GM06990 (cell line): ENCODE data around the gene HELT.

Experiments
- DNase-seq: peaks from one replicate; pipeline ENCODE4 v3.0.0-alpha.2; 2011; ENCODE audit not compliant: insufficient read length; ENCODE audit errors: extremely low read depth
- H3K27me3 ChIP-seq: replicated peaks from 2 replicates; pipeline ENCODE4 v1.6.0; 2011; ENCODE audit warnings: low read length; ENCODE audit not compliant: control insufficient read depth, insufficient read depth
- H3K36me3 ChIP-seq: 2 replicates; pipeline ENCODE4 v1.5.1; 2011; ENCODE audit warnings: low read length; ENCODE audit not compliant: control insufficient read depth, insufficient read depth
- H3K4me3 ChIP-seq: replicated peaks from 2 replicates; pipeline ENCODE4 v1.5.1; 2011; ENCODE audit warnings: low read depth, mild to moderate bottlenecking, control low read depth, low read length
- TF ChIP-seq, protein P1 (sequence below): IDR thresholded peaks from 2 replicates; pipeline ENCODE4 v1.5.1; 2011; ENCODE audit warnings: low read length, control low read depth, mild to moderate bottlenecking, inconsistent platforms; ENCODE audit not compliant: insufficient read depth, poor library complexity, severe bottlenecking

The HELT gene

DNA sequence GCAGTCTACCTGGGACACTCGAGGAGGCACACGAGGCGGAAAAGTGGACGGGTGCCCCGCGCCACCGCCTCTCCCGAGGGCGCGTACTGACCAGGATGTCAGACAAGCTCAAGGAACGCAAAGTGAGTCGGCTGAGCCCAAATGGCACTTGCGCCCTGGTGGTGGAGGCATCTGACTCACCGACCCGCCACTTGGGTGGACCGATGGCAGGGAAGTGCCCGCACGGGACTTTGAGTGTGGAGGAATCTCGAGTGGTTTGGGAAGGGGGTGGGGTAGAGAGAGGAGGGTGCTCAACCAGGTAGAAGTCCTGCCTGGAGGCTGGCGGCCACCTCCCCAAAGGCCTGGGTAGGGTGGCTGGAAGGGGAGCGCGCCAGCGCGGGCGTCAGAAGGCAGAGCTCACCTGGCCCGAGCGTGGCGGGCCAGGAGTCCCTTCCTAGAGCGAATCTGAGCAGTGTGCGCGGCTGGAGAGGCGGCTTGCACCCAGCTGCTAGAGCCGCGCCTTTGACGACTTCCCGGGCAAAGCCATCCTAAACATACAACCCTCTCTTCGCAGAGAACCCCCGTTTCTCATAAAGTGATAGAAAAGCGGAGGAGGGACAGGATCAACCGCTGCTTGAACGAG is 655 bp downstream of the HELT start:
- DNase-seq: no peak
- TF ChIP-seq, protein P1, sequence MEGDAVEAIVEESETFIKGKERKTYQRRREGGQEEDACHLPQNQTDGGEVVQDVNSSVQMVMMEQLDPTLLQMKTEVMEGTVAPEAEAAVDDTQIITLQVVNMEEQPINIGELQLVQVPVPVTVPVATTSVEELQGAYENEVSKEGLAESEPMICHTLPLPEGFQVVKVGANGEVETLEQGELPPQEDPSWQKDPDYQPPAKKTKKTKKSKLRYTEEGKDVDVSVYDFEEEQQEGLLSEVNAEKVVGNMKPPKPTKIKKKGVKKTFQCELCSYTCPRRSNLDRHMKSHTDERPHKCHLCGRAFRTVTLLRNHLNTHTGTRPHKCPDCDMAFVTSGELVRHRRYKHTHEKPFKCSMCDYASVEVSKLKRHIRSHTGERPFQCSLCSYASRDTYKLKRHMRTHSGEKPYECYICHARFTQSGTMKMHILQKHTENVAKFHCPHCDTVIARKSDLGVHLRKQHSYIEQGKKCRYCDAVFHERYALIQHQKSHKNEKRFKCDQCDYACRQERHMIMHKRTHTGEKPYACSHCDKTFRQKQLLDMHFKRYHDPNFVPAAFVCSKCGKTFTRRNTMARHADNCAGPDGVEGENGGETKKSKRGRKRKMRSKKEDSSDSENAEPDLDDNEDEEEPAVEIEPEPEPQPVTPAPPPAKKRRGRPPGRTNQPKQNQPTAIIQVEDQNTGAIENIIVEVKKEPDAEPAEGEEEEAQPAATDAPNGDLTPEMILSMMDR: no peak
- no peak overlapping the region for H3K4me3 ChIP-seq
- peaks cover 5% of the 10 kb centered on the region for H3K27me3 ChIP-seq
- no peaks in the 10 kb centered on the region for H3K36me3 ChIP-seq

DNA sequence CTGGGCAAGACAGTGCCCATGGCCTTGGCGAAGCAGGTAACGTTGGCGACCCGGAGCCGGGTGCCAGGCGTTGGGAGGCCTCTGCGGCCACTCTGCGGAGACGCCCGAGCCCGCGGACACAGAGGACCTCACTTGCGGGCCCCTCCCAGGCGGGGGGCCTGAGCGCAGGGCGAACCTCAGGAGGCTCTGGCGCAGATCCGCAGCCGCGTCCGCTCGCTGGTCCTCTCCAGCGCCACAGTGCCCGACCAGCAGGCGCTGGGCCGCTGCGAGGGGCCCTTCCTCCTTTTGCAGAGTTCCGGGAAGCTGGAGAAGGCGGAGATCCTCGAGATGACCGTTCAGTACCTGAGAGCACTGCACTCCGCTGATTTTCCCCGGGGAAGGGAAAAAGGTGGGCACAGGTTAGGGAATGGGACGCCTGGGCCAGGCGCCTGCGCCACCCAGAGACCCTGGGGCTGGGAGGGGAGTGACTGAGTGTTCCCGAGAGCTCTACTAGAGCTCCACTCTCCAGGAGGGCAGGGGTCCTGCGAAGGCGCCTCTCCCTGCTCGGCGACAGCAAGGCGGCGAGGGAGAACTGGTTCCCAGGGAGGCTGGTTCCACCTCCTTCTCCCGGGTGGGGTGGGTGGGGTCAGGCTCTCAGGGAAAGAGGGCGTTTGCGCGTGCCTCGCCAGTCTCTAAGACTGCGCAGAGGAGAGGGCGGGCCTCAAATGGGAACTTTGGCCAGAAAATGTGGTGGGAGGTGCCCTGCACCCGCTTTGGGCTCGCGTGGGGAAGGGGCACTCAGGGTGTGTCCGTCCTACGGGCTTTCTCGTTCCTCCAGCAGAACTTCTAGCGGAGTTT is 1.4 kb downstream of the HELT start:
- DNase-seq: no peak
- TF ChIP-seq, protein P1: no peak
- no peaks in the 10 kb centered on the region for H3K36me3 ChIP-seq
- no peak overlapping the region for H3K4me3 ChIP-seq
- peaks cover 4% of the 10 kb centered on the region for H3K27me3 ChIP-seq

DNA sequence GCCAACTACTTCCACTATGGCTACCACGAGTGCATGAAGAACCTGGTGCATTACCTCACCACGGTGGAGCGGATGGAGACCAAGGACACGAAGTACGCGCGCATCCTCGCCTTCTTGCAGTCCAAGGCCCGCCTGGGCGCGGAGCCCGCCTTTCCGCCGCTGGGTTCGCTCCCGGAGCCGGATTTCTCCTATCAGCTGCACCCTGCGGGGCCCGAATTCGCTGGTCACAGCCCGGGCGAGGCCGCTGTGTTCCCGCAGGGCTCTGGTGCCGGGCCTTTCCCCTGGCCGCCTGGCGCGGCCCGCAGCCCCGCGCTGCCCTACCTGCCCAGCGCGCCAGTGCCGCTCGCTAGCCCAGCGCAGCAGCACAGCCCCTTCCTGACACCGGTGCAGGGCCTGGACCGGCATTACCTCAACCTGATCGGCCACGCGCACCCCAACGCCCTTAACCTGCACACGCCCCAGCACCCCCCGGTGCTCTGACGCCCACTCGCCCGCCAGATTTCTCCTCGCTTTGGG is 2.1 kb downstream of the HELT start:
- Histone ChIP-seq H3K27me3 (peaks cover 4% of the 10 kb centered on the region), H3K36me3 (no peaks in the 10 kb centered on the region), H3K4me3 (no peak overlapping the region)
- TF ChIP-seq, protein P1: no peak
- no peak for DNase-seq

DNA sequence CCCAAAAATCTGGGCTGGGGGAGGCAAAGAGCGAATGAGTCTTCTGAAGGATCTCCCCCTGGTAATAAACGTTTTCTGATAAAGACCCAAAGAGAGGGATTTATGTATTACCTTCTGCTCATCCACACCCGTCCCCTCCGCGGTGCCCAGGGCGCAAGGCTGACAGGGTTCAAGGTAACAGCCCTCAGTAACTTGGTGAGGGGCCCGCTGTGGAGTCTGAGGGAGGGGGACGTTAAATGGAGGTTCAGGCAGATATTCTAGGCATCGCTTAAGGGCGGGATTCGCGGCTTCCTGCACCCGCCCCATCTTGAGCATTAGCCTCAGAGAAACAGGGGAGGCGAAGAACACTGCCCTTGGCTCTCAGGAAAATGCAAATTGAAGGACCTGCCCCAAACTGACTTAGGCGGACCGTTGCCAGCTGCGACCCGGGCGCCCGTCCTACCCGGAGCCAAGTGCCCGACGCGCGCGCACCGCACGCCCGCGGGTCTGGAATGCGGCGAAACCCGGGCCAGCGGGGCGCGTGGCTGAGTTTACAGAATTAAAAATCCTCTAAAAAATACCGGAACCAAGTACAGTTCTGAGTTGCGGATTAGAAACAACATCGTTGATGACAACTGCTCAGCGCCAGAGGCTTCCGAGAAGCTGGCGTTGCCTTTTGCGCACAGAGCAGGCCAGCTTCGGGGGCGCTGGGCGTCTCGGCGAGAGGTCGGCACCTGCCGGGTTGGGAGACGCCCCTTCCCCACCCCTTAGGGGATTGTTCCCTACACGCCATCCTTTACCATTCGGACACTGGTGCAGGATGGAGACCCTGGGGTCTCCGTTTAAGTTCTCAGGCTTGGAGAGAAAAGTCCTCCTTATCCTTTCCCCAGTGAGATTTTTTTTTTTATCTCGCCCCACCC is 2.8 kb downstream of the HELT start:
- no peak for DNase-seq
- no peak overlapping the region for H3K4me3 ChIP-seq
- TF ChIP-seq, protein P1: no peak
- H3K36me3 ChIP-seq: no peaks in the 10 kb centered on the region
- peaks cover 4% of the 10 kb centered on the region for H3K27me3 ChIP-seq

DNA sequence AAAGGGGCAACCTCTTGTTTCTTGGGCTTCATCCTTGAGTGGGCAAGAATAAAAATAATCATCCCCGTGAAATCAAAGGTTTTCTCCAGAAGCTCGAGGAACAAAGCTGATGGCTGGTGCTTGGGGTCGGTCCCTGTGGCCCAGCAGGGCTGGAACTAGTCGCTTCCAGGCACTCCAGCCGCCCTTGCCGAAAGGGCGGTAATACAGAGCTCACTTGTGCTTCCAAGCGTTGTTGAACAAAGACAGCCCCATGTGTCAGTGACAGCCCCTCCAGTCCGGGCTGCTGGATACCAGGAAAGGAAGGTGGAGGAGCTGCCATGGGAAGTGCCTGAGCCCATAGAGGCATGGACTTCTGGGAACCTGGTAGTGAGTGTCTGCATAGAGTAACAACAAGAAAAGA is 5.2 kb downstream of the HELT start:
- no peak overlapping the region for H3K4me3 ChIP-seq
- no peaks in the 10 kb centered on the region for H3K36me3 ChIP-seq
- peaks cover 4% of the 10 kb centered on the region for H3K27me3 ChIP-seq
- no peak for DNase-seq
- TF ChIP-seq, protein P1: no peak
